ENCODE measurements around the gene ZNF341.
"Not testable (repeated sequence)": the region's sequence is repeated elsewhere in the genome, so short reads cannot be mapped to it uniquely, and the experiment has no call there.

ZNF341 gene

GRCh38 chr20:33731693-33732165 is at the start of gene ZNF341:
Gene ZNF341, plus strand, starts transcription at chr20:33731996. Its CDS starts 26 bp downstream, at chr20:33732022.
- FAIRE-seq: no peak

GRCh38 chr20:33684533-33685327 is 47.1 kb upstream of the ZNF341 start:
- no peak for FAIRE-seq

GRCh38 chr20:33685328-33686099 is 46.3 kb upstream of the ZNF341 start:
- FAIRE-seq: no peak

GRCh38 chr20:33686100-33686983 is 45.5 kb upstream of the ZNF341 start, which contains the start of gene E2F1:
Gene E2F1, minus strand, starts transcription at chr20:33686385. Its CDS starts 121 bp downstream, at chr20:33686264.
- no peak for FAIRE-seq

- no peak for FAIRE-seq
Observed at GRCh38 chr20:33686984-33687366, 44.8 kb upstream of the ZNF341 start.

- FAIRE-seq: no peak
Observed at GRCh38 chr20:33687370-33687915, 44.4 kb upstream of the ZNF341 start.

- no peak for FAIRE-seq
Observed at GRCh38 chr20:33687993-33688937, 43.5 kb upstream of the ZNF341 start.

GRCh38 chr20:33688938-33689424 is 42.8 kb upstream of the ZNF341 start:
- FAIRE-seq: no peak

- no peak for FAIRE-seq
Observed at GRCh38 chr20:33689493-33689892, 42.3 kb upstream of the ZNF341 start.

GRCh38 chr20:33689973-33690372 is 41.8 kb upstream of the ZNF341 start:
- no peak for FAIRE-seq

- no peak for FAIRE-seq
Observed at GRCh38 chr20:33693289-33693688, 38.5 kb upstream of the ZNF341 start.

GRCh38 chr20:33693741-33694638 is 37.8 kb upstream of the ZNF341 start:
- FAIRE-seq: no peak

- no peak for FAIRE-seq
Observed at GRCh38 chr20:33694639-33695012, 37.2 kb upstream of the ZNF341 start.

- FAIRE-seq: no peak
Observed at GRCh38 chr20:33696448-33696847, 35.3 kb upstream of the ZNF341 start.

- FAIRE-seq: no peak
Observed at GRCh38 chr20:33697129-33697528, 34.7 kb upstream of the ZNF341 start.

GRCh38 chr20:33698966-33699365 is 32.8 kb upstream of the ZNF341 start:
- not testable (repeated sequence) for FAIRE-seq

- FAIRE-seq: not testable (repeated sequence)
Observed at GRCh38 chr20:33700696-33701441, 30.9 kb upstream of the ZNF341 start.

- FAIRE-seq: no peak
Observed at GRCh38 chr20:33701629-33702450, 30.0 kb upstream of the ZNF341 start.
